COLO668 (cell line): ENCODE data around the gene NXN.
"Not testable (repeated sequence)": the region's sequence is repeated elsewhere in the genome, so short reads cannot be mapped to it uniquely, and the experiment has no call there.

Source experiments
- DNase-seq: peaks from one replicate; lab custom pipeline; 2025; ENCODE audit not compliant: unreplicated experiment; lab: John Stamatoyannopoulos, UW

Gene NXN

GRCh38 chr17:867896-868489, 111.6 kb downstream of the NXN start:
- no peak for DNase-seq

DNA sequence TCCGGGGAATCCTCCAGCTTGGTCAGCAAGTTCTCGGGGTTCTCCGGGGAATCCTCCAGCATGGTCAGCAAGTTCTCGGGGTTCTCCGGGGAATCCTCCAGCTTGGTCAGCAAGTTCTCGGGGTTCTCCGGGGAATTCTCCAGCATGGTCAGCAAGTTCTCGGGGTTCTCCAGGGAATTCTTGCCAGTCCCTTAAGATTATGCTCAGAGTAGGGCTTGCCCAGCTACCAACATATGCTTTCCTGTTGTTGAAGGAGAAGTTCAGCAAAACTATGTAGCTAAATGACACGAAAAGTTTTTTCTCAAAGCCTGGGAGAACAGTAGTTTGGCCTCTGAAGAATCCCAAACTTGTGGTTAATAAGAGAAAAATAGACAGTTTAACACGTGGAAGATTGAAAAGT, 112.3 kb downstream of the NXN start:
- DNase-seq = not testable (repeated sequence)

- no peak for DNase-seq
Measured at GRCh38 chr17:866568-867103, 112.9 kb downstream of the NXN start.

- DNase-seq = no peak
Measured at GRCh38 chr17:864315-864714, 115.3 kb downstream of the NXN start.

DNA sequence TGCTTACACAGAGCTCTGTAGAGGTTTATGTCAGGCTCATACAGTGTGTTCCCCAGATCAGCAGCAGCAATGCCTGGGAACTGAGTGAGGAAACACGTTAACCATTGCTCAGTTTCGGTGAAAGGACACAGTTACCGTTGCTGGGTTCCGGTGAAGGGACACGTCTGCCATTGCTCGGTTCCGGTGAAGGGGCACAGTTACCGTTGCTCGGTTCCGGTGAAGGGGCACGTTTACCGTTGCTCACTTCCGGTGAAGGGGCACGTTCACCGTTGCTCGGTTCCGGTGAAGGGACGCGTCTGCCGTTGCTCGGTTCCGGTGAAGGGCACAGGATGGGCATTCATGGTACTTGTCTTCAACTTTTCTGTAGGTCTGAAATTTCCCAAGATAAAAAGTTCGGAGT, 115.7 kb downstream of the NXN start:
- DNase-seq = no peak

- no peak for DNase-seq
Measured at GRCh38 chr17:862582-862981, 117.0 kb downstream of the NXN start.

DNA sequence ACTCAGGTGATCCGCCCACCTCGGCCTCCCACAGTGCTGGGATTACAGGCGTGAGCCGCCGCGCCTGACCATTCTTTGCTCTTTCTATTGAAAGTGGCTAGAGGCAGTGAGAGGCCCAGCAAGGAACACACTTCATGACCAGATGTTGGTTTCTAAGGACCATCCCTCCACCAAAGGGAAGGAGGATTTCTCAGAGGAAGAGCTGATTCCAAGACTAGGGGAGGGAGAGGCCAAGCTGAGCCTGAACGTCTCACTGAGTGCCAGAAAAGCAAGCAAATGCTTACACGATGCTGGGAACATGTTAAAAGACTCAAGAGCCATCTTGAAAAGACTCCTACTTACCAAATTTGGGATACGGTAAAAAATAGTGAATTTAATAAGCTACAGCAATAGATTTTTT, 118.2 kb downstream of the NXN start:
- DNase-seq = no peak

DNA sequence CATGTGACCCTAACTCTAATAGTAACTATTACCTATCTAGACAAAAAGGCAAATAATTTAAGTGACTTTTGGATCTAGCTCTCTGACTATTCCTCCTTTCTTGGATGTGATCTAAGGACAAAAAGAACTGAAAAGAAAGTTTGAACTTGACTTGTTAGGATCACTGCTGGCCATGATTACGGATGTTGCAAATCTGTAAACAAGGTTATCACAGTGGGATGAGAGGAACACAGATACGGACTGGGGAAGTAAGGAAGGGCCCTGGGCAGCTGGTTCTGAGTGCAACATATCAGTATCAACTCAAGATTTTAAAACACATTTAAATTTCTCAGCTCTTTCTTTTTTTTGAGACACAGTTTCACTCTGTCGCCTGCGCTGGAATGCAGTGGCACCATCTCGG, 118.8 kb downstream of the NXN start:
- no peak for DNase-seq

GRCh38 chr17:859824-860195, 119.8 kb downstream of the NXN start:
- DNase-seq = no peak

DNA sequence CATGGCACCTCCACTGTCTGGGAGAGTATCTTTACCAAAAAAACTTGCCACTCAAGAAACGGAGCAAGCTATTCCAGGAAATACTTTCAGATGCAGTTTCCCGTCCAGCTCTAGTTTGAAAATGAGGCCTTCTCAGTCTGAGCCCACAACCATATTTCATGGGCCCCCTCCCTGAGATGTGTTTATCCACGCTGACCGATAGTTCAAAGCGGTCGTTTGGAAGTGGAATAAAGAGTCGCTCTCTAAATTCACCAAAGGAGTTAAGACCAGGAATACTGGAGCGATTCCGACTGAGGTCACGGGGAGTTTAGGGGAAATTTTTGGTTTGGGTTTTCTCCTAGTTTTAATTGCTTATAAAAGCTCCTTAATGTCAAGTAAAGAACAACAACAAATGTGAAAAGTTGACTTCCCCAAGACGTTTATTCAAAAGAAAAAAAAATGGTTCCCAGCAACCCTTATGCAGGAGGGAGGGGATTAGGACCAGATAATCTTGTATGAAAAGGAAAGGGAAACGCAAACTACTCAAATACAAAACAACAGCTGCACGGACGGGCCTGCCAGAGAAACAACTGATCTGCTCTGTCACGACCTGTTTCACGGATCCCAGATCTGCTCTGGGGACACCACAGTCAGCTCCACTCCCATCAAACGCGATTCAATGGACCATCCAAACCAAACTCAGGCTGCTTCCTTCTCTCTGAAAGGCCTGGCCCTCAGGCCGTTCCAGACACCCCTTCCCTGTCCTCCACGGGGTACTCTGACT, 120.3 kb downstream of the NXN start:
- no peak for DNase-seq

- DNase-seq = no peak
Measured at GRCh38 chr17:856149-856548, 123.4 kb downstream of the NXN start.

DNA sequence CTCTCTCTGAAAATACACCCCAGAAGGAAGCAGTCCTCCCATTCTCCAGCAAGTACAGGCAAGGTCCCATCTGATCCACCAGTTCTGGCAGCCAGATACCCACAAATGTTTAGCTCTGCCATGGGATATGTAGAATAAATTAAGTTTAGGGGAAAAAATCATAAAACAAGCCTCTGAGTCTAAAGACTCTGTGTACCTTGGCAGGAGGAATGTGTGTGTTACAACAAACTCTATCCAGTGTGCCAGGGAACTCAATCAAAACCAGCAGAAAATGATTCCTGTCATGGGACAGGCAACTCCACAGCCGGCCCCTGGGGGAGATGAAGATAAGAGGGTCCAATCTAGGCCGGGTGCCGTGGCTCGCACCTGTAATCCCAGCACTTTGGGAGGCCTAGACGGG, 124.0 kb downstream of the NXN start:
- no peak for DNase-seq

DNA sequence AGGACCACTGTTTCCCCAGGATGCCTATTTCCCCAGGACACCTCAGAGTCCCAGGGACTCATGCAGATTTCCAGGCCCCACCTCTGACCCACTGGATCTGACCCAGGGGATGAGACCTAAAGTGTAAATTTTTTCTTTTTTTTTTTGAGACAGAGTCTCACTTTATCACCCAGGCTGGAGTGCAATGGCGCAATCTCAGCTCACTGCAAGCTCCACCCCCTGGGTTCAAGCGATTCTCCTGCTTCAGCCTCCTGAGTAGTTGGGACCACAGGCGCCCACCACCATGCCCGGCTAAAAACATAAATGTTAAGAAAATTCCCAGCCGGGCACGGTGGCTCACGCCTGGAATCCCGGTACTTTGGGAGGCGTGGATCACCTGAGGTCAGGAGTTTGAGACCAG, 126.7 kb downstream of the NXN start:
- not testable (repeated sequence) for DNase-seq

DNA sequence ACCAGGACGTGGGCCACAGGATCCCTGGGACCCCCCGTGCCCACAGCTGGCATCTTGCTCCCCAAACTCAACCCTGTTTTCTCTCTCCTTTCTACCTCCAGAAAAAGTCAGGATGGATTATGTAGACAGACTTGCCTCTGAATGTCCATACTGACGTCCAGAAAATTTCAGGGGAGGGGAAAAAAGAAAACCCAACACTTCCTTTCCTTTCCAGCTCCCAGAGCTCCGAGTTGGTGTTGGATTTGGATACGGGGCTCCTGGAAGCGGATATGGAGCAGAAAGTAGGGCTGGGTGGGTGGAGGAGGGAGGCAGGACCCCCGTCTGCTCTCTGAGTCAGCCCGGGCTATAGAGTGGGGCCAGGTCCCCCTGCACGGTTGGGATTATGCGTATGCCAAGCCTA, 127.2 kb downstream of the NXN start:
- DNase-seq = no peak

GRCh38 chr17:851924-852323, 127.7 kb downstream of the NXN start:
- no peak for DNase-seq

DNA sequence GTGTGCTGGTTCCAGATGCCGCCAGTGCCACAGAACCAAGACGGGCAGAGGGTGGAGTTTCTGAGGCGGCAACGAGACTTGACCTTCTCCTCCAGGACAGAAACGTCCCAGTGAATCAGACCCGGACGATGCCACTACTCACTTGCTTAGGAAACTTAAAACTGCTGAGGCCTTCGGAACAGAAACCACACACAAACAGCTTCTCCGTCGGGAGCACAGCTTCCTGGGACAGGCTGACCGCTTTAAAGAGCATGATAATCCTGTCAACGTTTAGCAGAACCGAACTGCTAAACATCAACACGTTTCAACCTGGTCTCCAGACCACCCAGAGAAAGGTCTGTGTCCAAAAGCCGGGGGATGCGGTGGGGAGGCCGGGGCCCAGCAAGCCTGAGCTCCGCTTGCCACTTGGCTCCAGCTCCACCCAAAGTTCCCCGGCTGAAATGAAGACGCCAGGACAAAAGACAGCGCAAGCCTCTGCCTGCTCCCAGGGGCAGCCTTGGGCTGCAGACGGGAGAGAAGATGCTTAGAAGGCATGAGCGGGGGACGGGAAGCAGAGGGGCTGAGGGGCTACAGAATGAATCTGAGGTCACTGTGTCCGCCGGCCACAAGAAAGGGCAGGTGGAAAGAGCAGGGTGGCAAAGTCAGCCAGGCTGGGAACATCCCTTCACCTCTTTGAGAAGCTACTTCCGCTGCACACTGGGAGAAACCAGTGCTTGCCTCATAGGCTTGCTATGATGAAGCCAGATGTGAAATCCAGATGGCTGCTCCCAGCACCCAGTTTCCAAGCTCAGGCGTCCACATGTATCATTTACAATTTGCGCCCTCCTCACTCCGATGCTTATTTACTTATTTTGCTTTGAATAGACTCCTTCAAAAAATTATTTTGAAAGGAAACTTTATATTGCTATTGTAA, 128.5 kb downstream of the NXN start:
- no peak for DNase-seq

DNA sequence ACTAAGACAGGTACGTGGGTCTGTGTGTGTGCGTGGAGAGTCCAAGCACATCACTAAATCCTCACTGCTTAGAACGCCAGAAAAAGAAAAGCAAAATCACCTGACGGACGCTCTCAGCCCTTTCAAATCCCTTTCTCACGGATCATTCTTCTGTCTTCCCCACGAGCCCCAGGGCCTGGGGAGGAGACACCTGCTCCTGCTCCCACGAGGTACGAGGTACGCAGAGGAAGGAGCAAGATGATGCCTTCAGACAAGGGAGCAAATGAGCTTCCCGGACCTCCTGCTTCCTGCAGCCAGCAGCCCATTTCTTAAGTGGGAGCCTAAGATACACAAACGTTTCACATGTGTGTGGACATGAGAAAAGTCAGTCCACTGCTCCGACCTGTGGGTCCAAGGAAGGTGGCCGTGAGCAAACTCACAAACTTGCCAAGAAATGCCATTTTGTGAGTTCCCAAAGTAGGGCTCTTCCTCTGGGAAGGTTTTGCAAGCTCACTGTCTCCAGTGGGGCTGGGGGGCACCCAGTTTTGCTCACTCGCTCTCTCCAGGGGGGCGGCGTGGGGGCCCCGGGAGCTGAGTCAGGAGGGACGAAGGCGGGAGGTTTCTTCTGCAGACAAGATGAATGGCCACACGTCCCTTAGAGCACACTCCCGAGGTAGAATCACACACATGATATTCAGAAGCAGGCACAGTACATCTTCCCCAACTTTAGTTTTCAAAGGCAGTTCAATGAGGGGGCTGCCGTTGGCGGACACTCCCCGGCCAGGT, 129.3 kb downstream of the NXN start:
- no peak for DNase-seq

DNA sequence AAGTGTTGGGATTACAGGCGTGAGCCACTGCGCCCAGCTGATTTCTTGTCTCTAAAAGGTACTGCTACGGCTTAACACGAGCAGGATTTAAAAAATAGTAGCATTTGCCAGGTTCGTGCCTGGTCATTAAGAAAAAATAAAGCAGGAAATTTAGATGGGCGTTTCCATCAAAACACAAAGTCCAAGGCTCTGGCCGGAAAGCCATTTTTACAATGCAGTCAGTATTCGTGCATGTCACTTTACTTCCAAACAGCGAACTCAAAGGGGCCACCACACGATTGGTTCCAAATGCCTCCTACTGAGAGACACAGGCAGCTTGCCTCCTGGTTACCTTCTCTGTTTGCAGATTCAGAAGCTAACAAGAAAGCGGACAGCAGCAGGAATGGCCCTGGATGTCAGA, 131.2 kb downstream of the NXN start:
- DNase-seq = no peak

DNA sequence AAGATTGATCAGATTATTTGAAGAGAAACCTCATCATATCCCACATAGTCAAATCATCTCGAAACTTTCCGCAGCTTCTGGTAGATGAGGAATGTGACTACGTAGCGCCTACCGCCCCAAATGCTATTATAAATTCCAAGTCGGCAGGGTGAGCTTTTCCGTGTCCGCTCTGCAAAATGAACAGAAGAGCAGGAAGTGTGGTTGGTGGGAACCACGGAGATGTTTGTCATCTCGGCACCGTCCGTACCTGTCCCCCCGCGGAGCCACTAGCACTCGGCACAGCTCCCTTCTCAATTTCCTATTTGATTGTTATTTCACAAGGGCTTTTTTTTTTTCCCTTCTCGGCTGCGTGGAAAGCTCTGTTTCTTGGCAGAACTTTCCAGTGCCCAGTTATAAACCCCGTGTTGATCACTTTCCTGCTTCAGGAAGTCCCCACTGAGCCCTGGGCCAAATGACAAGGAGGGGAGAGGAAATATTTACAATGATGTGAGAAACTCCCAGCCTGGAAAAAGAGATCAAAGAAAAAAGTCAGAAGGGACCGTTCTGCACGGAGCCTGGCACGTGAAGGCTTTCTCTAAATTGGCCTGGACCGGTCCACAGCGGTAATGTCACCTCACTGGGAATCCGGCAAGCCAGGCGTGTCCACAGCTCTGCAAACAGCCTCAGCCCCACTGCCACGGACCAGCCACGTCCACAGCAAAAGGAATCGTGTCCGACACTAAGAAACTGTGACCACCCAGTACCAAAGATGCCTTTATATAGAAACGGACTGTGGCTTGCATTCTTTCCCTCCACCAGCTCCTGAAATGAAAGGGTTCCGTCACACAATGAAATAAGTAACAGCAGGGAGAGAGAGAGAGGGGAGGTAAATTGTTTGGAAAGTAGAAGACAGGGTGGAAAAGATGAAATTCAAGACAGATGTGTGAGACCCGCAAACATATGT, 132.4 kb downstream of the NXN start:
- DNase-seq = no peak

DNA sequence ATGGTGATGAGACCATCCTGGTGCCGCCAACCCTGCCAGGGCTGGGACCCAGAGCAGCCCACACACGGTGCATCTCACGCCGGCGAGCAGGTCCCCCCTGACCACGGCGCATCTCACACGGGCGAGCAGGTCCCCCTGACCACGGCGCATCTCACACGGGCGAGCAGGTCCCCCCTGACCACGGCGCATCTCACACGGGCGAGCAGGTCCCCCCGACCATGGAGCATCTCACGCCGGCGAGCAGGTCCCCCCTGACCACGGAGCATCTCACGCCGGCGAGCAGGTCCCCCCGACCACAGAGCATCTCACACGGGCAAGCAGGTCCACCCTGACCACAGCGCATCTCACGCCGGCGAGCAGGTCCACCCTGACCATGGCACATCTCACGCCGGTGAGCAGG, 138.3 kb downstream of the NXN start:
- no peak for DNase-seq
